ENCODE measurements around the gene ANAPC2.

The ANAPC2 gene

GRCh38 chr9:137213160-137214060, 25.1 kb upstream of the ANAPC2 start:
- DNase-seq = no peak

- DNase-seq = no peak
Observed at GRCh38 chr9:137212520-137212919, 24.2 kb upstream of the ANAPC2 start.

GRCh38 chr9:137211532-137211931, 23.2 kb upstream of the ANAPC2 start:
- no peak for DNase-seq

- DNase-seq = no peak
Observed at GRCh38 chr9:137206602-137207001, 18.2 kb upstream of the ANAPC2 start.

- peak; percentile 96 for DNase-seq
Observed at GRCh38 chr9:137205126-137206069, 17.0 kb upstream of the ANAPC2 start, which contains the start of the genes NDOR1 and TMEM203. NDOR1 (plus strand) TSS chr9:137205700; CDS start chr9:137205778, 78 bp downstream. TMEM203 (minus strand) TSS chr9:137205648; CDS start chr9:137205414, 234 bp downstream.

GRCh38 chr9:137204731-137205125, 16.4 kb upstream of the ANAPC2 start:
- DNase-seq = no peak

GRCh38 chr9:137202966-137203365, 14.6 kb upstream of the ANAPC2 start:
- no peak for DNase-seq

- no peak for DNase-seq
Observed at GRCh38 chr9:137201205-137201868, 13.0 kb upstream of the ANAPC2 start.

GRCh38 chr9:137200311-137201204, 12.2 kb upstream of the ANAPC2 start, which contains the start of gene TPRN:
TPRN (minus strand) TSS chr9:137200741; CDS start chr9:137200711, 30 bp downstream.
- peak; percentile 99 for DNase-seq

GRCh38 chr9:137199411-137200121, 11.2 kb upstream of the ANAPC2 start:
- DNase-seq = no peak

GRCh38 chr9:137198902-137199283, 10.5 kb upstream of the ANAPC2 start:
- no peak for DNase-seq

GRCh38 chr9:137198051-137198901, 9.9 kb upstream of the ANAPC2 start:
- no peak for DNase-seq

- no peak for DNase-seq
Observed at GRCh38 chr9:137195525-137196220, 7.3 kb upstream of the ANAPC2 start.

- DNase-seq = no peak
Observed at GRCh38 chr9:137194909-137195308, 6.5 kb upstream of the ANAPC2 start.

- DNase-seq = no peak
Observed at GRCh38 chr9:137194388-137194787, 6.0 kb upstream of the ANAPC2 start.

GRCh38 chr9:137193771-137194170, 5.4 kb upstream of the ANAPC2 start:
- DNase-seq = no peak

- no peak for DNase-seq
Observed at GRCh38 chr9:137192859-137193258, 4.5 kb upstream of the ANAPC2 start.

GRCh38 chr9:137192448-137192780, 4.1 kb upstream of the ANAPC2 start:
- no peak for DNase-seq

- DNase-seq = no peak
Observed at GRCh38 chr9:137191691-137192447, 3.5 kb upstream of the ANAPC2 start.
